Kidney (tissue), 22 donors: ENCODE results near the gene DDX39A. TPM values are rescaled to one million over a fixed set of nuclear protein-coding genes. Genes with fewer than 3 reads are reported as not detected.

ENCODE experiments used
- DNase-seq, 5 donors: peaks; one replicate each; pipeline ENCODE4 v3.0.0-alpha.2; 2013 to 2020
- FAIRE-seq: peaks from 2 replicates; lab custom pipeline; 2012; peaks lifted over from hg19 to GRCh38; lab: Jason Lieb, UNC
- H3K27ac ChIP-seq, 2 donors: one replicate each; pipeline ENCODE4 v1.7.0; 2013; ENCODE audit warnings: low read depth in 2 of 2, low read length in 2 of 2, inconsistent platforms in 1 of 2
- H3K27me3 ChIP-seq: one replicate; pipeline ENCODE4 v1.7.1; 2013; ENCODE audit warnings: low read length, inconsistent platforms; ENCODE audit not compliant: control insufficient read depth, insufficient read depth
- H3K36me3 ChIP-seq, 3 donors: one replicate each; pipeline versions ENCODE4 v1.7.0 to v1.7.1; 2013; ENCODE audit warnings: low read length in 3 of 3, control low read depth in 1 of 3, inconsistent platforms in 1 of 3; ENCODE audit not compliant: insufficient read depth in 3 of 3, control insufficient read depth in 2 of 3
- H3K4me1 ChIP-seq, 3 donors: one replicate each; pipeline versions ENCODE4 v1.7.0 to v1.7.1; 2013; ENCODE audit warnings: low read length in 3 of 3, inconsistent platforms in 1 of 3, low read depth in 1 of 3; ENCODE audit not compliant: control insufficient read depth in 2 of 3, insufficient read depth in 2 of 3
- H3K4me3 ChIP-seq, 3 donors: one replicate each; pipeline versions ENCODE4 v1.7.0 to v1.8.1; 2013; ENCODE audit warnings: low read length in 3 of 3, control low read depth in 1 of 3, inconsistent platforms in 1 of 3
- H3K9ac ChIP-seq, 3 donors: one replicate each; pipeline versions ENCODE4 v1.7.0 to v1.7.1; 2013; ENCODE audit warnings: low read length in 3 of 3, control low read depth in 1 of 3, inconsistent platforms in 1 of 3
- H3K9me3 ChIP-seq, 3 donors: one replicate each; pipeline versions ENCODE4 v1.7.0 to v1.7.1; 2013; ENCODE audit warnings: low read length in 3 of 3, control low read depth in 1 of 3, inconsistent platforms in 1 of 3; ENCODE audit not compliant: control insufficient read depth in 2 of 3, insufficient read depth in 1 of 3
- CTCF ChIP-seq: IDR thresholded peaks from 3 replicates; pipeline ENCODE4 v1.5.1; 2012; ENCODE audit warnings: mild to moderate bottlenecking, moderate library complexity, borderline replicate concordance; ENCODE audit not compliant: insufficient read depth; ENCODE audit errors: extremely low read depth
- intact Hi-C: fragments of 100-400 bp; cut with DNase I; formaldehyde crosslinking; loops from one replicate; pipeline ENCODE4 v1.11.1; 2022
- long read RNA-seq, 10 donors: library from polyadenylated mRNA in 1 of 10; unstranded in 1 of 10; transcript quantifications; one replicate each; pipeline ENCODE4 v2.0.0 and lab custom pipeline, GENCODE V29; 2021 to 2026
- polyA plus RNA-seq: library from polyadenylated mRNA; stranded (reverse); fragments of 350-450 nt; fragmentation: Illumina TruSeq; extraction: RNeasy Lipid Tissue Mini Kit (QIAGEN cat#74804); gene quantifications from one replicate; pipeline ENCODE4 v1.2.3, GENCODE V29; 2014; ENCODE audit warnings: low read depth, low replicate concordance; ENCODE audit not compliant: insufficient read depth
- total RNA-seq: library from RNA; stranded (reverse); fragmentation: NEBNext Ultra II Directional; extraction: Animal tissue kit (Norgen Biotek cat#: 25700); gene quantifications from one replicate; pipeline ENCODE4 v1.2.1, GENCODE V29; 2021
- donor health status: control.
- donor health status: control.
- donor health status: control.
- donor health status: control.
- donor health status: control.
- donor health status: DM: yes; HTN: yes; CAD: no.
- donor health status: Normal renal cell carcinoma (clear cell type).

Gene DDX39A
- total RNA-seq (53.8 TPM), polyA plus RNA-seq (35.6 TPM)
- long read RNA-seq, donor 1, transcript DDX39A-201 (11 exons, 1,471 nt), result major isoform, 9 of 10 reads
- long read RNA-seq, donor 1, partial matches to known transcripts, result 0 of 10 reads
- long read RNA-seq, donor 1, other reads (novel, unspliced or antisense), result 0 of 10 reads
- long read RNA-seq, donor 2, transcript DDX39A-201 (11 exons, 1,471 nt), result major isoform, 15 of 19 reads
- long read RNA-seq, donor 2, partial matches to known transcripts, result 0 of 19 reads
- long read RNA-seq, donor 2, other reads (novel, unspliced or antisense), result 0 of 19 reads
- long read RNA-seq, donor 3, transcript DDX39A-201 (11 exons, 1,471 nt), result major isoform, 15 of 17 reads
- long read RNA-seq, donor 3, partial matches to known transcripts, result 0 of 17 reads
- long read RNA-seq, donor 3, other reads (novel, unspliced or antisense), result 0 of 17 reads
- long read RNA-seq, donor 4, transcript DDX39A-201 (11 exons, 1,471 nt), result major isoform, 9 of 27 reads
- long read RNA-seq, donor 4, partial matches to known transcripts, result 14 of 27 reads
- long read RNA-seq, donor 4, other reads (novel, unspliced or antisense), result 0 of 27 reads
- long read RNA-seq, donor 5, result 0 reads
- long read RNA-seq, donor 6, transcript DDX39A-201 (11 exons, 1,471 nt), result major isoform, 14 of 17 reads
- long read RNA-seq, donor 6, partial matches to known transcripts, result 0 of 17 reads
- long read RNA-seq, donor 6, other reads (novel, unspliced or antisense), result 0 of 17 reads
- long read RNA-seq, donor 7, transcript DDX39A-201 (11 exons, 1,471 nt), result major isoform, 27 of 81 reads
- long read RNA-seq, donor 7, partial matches to known transcripts, result 13 of 81 reads
- long read RNA-seq, donor 7, other reads (novel, unspliced or antisense), result 40 of 81 reads
- long read RNA-seq, donor 8, transcript DDX39A-201 (11 exons, 1,471 nt), result major isoform, 13 of 16 reads
- long read RNA-seq, donor 8, partial matches to known transcripts, result 0 of 16 reads
- long read RNA-seq, donor 8, other reads (novel, unspliced or antisense), result 0 of 16 reads
- long read RNA-seq, donor 9, partial matches to known transcripts, result 0 of 4 reads
- long read RNA-seq, donor 9, other reads (novel, unspliced or antisense), result 0 of 4 reads
- long read RNA-seq, donor 10, transcript DDX39A-201 (11 exons, 1,471 nt), result major isoform, 14 of 26 reads
- long read RNA-seq, donor 10, partial matches to known transcripts, result 5 of 26 reads
- long read RNA-seq, donor 10, other reads (novel, unspliced or antisense), result 0 of 26 reads

DNA sequence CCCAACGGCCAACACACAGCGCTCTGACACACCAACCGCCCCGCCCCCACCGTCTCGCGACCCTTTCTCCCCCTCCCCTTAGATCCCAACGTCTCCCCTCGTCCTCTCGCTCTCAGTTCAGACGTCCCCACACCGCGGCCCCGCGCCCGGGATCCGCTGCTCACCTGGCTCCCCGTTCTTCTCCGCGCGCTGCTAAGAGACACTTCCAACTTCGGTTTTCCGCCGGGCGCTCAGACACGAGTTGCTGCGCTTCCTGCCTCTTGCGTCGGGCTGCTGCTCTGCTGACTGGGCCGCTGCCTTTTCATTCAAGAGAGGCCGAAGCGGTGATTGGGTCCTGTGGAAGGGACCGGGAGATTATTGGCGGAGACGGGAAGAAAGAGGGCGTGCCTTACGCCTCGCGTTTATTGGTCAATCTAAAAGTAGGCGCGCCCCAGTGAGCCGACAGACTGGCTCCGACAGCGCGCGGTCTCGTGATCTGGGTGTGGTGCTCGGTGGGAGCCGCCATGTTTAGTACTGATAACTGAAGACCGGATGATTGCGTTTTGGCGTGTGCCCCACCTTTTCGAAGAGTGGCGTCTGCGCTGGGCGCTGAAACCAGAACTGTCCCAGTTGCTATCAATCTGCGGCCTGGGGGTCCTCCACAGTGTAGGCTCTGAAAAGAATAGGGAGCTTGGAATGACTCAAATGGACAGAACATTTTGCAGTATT, at the start of gene DDX39A:
DDX39A (minus strand) TSS at position 236 of the 708 bp plus-strand sequence. CDS start 6,121 bp downstream, outside the sequence.
- DNase-seq (peak; percentile 99 to 100 (median 99)), FAIRE-seq (peak; percentile 63)
- Histone ChIP-seq H3K4me1 (peaks cover 0 to 10% (median 0%) of the 10 kb centered on the region in 3 donors), H3K36me3 (no peaks in the 10 kb centered on the region), H3K27me3 (no peaks in the 10 kb centered on the region), H3K9ac (peak within 1 kb of the TSS; percentile 57 to 71 (median 69)), H3K9me3 (no peaks in the 10 kb centered on the region), H3K4me3 (peak within 1 kb of the TSS; percentile 78), H3K27ac (peak within 1 kb of the TSS; percentile 95 to 97)
- no peak for TF ChIP-seq CTCF
- intact Hi-C loops, result no loop called here

GRCh38 chr19:14467816-14468215, 48.7 kb upstream of the DDX39A start:
- Histone ChIP-seq H3K4me1 (peaks cover 0 to 4% (median 0%) of the 10 kb centered on the region in 3 donors), H3K27ac (no peak overlapping the region), H3K36me3 (peaks cover 3 to 14% (median 5%) of the 10 kb centered on the region in 3 donors), H3K27me3 (no peaks in the 10 kb centered on the region), H3K9ac (no peak overlapping the region), H3K4me3 (no peak overlapping the region), H3K9me3 (no peaks in the 10 kb centered on the region)
- TF ChIP-seq CTCF, result no peak
- FAIRE-seq, result no peak
- intact Hi-C loops, result no loop called here
- no peak for DNase-seq

DNA sequence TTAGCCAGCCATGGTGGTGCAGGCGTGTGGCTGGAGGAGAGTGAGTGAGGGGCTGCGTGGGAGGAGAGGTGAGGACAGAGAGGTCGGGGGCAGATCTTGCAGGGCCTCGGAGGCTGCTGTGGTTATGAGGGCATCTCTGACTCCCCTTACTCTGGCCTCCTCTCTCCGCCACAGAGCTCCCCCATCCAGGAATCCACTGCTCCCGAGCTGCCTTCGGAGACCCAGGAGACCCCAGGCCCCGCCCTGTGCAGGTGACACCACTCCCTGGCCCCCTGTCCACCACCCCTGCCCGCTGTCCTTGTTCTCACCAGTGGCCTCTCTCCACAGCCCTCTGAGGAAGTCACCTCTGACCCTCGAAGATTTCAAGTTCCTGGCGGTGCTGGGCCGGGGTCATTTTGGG, 48.2 kb upstream of the DDX39A start:
- FAIRE-seq, result no peak
- Histone ChIP-seq H3K4me1 (peaks cover 0 to 1% (median 0%) of the 10 kb centered on the region in 3 donors), H3K4me3 (no peak overlapping the region), H3K27ac (no peak overlapping the region), H3K27me3 (no peaks in the 10 kb centered on the region), H3K9me3 (no peaks in the 10 kb centered on the region), H3K9ac (no peak overlapping the region), H3K36me3 (peaks cover 3 to 14% (median 5%) of the 10 kb centered on the region in 3 donors)
- intact Hi-C loops, result no loop called here
- DNase-seq, result no peak
- TF ChIP-seq CTCF, result no peak
